HT1080 (cell line): ENCODE data around the gene JMJD4. TPM values are rescaled to one million over a fixed set of nuclear protein-coding genes. Genes with fewer than 3 reads are reported as not detected.

ENCODE experiments used
- DNase-seq: peaks from one replicate; pipeline ENCODE4 v3.0.0-alpha.2; 2015; ENCODE audit warnings: low read depth
- total RNA-seq: library from RNA; depleted of rRNA; stranded (reverse); fragments of >200 nt; shearing (Covaris generic); gene quantifications from 2 replicates; pipeline ENCODE4 v1.2.3, GENCODE V29; 2014

The JMJD4 gene
- total RNA-seq, 1 experiment from 2014 or later, result 37.7 TPM

DNA sequence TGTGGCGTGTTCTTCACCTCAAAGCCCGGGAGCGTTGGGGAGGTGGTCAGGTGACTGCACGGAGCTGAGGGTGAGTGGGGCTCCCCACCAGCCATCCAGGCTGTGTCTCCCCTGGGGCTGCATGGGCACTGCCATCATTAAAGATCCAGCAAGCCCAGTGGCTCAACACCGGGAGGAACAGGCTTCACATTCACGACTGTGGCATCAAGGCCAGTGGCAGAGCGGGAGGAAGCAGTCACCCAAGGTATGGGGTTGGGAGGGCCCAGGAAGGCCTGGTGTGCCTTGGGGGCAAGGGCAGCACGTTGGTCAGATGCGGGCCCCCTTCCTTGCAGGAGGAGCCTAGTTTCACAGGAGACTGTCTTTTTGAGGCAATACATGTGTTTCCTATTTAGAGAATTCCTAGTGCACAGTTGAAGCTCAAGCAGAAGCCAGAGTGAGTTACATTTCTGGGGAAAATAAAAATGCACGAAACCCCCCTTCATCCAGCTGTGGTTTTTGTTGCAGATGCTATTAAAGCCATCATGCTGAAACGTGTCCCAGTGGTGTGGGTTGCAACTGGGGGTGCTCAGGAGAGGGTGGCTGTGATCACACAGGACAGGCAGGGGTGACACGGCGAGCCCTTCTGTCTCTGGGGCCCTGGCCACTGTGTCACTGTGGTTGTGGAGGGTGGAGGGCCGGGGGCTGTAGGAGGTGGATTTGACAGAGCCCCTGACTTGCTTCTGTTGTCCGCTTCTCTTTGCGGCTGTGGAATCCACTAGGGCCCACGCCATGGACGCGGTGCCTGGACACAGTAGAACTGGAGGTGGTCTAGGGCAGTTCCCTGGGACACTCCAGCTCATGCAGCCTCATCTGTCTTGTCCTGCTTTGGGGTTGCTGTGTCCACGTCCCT, 34.2 kb upstream of the JMJD4 start:
- no peak for DNase-seq

DNA sequence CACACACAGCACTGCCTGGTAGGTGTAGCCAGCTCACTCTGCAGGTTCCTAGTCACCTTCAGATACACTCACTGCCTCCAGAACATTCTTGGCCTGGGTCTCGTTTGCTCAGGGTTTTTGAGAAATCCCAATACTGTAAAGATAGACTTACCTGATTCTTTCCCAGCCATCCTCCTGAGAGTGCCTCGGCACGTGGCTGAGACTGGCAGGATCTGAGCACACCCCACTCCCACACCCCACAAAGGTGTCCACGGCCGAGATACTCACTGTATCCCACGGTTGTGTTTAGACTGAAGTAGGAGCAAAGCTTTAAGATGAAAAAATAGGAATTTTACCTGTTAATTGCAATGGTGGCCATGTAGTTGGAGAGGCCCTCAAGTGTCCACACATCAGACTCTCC, 33.5 kb upstream of the JMJD4 start:
- DNase-seq, result no peak

DNA sequence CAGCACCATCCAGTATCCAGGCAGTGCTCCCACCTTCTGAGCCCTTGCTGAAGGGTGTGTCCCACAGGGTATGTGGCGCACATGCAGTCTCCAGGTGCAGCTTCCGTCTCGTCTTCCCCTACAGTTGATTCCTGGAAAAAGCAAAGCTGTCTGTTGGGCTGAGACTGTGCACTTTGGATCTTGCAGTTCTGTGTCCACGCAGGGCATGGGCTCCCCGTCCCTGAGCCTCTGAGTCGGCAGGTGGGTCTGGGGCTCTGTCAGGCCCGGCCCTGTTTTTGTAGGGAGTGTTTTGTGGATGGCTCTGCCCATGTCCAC, 33.0 kb upstream of the JMJD4 start:
- no peak for DNase-seq

DNA sequence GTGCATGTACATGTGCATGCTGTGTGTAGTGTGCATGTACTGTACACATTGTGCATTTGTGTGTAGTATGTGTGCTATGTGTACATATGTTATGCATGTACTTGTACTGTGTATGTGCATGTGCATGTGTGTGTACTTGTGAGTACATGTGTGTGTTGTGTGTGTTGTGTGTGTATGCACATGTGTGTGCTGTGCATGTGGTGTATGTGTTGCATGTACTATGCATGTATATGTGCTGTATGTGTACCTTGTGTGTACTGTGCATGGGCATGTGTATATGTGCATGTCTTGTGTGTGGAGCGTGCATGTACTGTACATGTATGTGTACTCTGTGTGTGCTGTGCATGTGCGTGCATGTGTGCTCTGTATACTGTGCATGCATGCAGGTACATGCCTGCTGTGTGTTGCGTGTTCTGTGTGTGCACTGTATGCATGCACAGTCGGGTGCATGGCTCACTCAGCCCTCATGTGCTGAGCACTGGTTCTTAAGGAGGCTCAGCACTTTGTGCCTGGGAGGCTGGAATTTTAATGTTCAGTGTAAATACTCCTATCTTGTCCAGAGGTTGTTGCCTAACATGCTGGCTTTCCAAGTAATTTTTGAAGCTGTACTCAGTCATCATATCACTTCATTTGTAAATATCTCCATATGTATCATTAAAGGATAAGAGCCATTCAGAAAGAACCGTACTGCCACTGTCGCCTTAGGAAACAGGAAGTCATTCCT, 32.5 kb upstream of the JMJD4 start:
- DNase-seq, result no peak

DNA sequence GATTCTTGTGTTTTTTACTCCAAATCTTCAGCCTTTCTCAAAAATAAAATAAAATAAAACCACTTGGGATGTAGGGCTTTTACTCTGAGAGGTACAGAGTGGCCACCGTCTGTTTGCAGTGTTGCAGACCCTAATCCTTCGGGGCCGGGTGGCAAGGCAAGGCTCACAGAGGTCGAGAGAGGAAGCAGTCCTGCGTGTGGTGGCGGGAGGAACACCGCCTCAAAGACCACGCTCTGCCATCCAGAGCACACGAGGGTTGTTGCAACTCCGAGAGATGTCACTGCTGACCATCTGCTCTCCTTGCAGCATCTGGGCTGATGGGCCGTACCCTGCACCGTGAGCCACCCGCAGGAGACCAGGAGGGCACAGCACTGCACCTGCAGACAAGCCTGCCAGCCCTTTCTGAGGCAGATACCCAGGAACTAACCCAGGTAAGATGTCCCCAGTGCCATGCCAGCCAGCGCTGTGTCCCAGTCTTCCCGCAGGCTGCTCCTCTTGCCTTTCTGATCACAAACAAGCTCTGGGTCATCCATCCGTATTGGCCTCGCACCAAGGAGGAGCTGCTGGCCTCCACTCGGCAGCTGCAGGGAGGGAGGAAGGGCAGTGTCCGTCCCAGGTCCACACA, 31.7 kb upstream of the JMJD4 start:
- no peak for DNase-seq

DNA sequence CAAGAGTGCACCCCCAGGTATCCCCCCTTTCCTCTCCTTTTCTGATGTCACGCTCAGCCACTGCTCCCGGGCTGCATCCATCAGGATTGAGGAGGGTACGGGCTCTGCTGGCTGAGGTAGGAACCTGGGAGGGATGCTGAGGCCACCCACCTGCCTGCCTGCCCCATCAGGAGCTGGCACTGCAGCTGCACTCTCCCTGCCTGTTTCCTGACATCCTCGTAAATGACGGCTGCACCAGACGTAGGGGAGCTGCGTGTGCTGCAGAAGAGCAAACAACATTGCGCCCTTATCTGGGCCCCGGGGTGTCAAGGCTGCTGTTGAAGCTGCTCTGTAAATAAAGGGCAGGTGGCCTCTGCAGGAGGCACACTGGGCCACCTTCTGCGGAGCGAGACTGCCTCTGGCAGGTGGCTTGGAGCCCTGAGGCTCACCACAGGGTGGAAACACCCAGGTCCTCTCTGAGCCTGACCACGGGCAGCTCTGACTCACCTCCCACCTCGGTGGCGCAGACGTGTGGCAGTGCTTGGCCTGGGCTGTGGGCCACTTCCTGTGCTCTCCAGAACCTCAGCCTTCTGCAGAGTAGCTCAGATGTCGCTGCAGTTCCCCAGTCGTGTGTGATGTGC, 31.0 kb upstream of the JMJD4 start:
- peak; percentile 68 for DNase-seq

DNA sequence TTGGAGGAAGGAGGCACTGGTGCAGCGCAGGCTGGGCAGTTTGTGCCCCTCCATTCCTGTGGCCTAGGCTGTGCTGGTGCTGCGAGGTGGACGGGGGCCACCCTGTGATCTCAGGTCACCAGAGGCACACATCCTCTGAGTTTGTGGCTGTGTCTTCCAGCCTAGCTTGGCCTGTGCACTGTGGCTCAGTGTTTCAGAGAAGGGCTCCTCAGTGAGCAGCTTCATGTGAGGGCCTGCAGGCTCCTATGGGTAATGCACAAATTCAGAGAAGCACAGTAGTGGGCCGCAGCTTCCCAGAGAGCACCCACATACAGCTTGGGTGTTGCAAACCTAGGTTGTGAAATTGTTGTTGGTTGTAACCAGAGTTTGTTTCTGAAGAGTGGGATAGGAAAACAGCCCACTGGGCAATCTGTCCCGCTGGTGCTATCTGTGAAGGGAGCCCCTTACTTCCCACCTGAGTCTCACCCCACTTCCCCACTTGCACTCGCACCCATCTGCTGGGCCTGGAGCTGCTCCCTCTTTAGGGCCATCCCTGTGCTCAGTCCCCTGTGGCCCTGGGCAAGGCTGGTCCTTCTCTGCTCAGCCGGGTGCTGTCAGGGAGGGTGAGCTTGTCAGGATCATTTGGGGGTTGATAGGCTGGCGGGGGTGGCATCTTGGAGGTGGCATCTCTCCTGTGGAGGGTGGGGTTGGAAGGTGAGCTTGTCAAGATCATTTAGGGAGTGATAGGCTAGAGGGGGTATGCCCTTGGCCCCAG, 30.3 kb upstream of the JMJD4 start:
- DNase-seq, result no peak

DNA sequence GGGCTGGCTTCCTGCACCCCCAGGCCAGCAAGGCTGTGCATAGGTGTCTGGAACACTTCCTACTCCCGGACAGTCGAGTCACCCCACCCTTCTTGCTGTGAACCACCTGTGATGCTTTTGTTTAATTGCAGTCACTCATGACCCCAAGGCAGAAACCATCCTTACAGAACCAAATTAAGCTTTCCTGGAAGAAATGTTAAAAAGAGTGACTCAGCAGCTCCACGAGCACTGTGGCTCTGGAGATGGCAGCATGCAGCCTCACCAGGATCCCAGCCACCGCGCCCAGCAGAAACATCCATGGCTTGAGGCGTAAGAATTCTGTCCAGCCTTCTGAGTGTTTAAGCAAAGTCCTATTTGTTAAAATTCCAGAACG, 28.9 kb upstream of the JMJD4 start:
- DNase-seq, result peak; percentile 23

DNA sequence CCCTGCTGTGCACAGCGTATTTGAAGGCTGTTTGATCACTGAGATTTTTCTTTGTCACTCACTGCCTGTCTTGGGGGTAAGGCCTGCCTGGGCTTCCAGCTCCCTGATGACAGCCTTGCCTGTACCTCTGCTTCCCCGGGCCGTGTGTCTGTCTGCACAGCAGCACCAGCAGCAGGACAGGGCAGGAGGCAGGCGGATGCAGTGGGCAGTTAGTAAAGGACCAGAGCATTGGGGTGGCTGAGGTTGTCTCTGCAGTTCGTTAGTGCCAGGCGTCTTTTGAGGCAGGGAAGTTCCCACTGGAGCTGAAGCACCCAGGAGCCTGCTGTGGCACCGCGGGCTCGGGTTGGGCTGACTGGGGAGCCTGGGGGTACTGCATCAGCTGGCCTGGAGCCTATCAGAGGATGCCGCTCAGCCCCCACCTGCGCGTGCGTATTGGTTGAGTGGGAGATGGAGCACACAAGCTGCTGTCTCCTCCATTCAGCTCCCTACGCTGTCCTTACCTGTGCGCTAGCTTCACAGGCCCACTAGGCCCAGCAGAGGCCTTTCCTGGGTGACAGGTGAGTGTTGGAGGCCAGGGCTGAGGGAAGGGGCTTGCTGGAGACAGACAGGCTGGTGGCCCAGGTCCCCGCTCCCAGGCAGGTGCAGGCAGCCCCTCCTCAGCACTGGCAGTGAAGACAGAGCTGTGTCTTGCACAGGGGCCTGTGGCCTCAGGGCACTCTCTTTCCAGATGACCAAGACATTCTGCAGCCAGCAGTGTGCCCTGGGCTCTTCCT, 28.3 kb upstream of the JMJD4 start:
- DNase-seq, result no peak

DNA sequence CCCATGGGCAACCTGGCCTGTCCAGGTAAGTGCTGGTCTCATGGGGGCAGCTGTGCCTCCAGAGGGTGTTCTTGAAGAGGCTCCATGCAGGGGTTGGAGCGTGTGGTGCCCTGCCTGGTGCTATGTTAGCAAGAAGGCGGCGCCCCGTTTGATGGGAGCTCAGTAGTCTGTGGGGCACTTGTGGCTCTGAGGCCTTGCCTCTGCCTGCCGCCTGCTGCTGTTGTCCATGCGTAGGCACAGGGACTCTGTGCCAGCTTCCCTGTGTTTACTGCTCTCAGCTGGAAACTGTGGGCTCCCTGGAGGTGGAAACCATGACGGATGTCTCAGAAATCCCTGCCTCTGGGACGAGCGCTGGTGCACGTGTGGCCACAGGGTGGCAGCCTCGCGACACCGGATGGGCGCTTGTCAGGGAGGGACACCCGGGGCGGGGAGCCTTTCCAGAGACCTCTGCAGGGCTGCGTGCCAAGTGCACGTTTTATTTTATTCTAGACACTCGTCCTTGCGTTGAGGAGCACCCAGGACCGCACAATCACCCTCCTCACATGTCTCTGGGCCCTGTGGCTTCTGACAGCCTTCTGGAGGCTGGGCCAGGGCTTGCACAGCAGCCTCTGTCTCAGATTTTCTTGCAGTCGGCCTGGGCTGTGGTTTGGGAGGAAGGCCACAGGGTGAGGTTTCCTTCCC, 27.3 kb upstream of the JMJD4 start:
- DNase-seq, result peak; percentile 81

DNA sequence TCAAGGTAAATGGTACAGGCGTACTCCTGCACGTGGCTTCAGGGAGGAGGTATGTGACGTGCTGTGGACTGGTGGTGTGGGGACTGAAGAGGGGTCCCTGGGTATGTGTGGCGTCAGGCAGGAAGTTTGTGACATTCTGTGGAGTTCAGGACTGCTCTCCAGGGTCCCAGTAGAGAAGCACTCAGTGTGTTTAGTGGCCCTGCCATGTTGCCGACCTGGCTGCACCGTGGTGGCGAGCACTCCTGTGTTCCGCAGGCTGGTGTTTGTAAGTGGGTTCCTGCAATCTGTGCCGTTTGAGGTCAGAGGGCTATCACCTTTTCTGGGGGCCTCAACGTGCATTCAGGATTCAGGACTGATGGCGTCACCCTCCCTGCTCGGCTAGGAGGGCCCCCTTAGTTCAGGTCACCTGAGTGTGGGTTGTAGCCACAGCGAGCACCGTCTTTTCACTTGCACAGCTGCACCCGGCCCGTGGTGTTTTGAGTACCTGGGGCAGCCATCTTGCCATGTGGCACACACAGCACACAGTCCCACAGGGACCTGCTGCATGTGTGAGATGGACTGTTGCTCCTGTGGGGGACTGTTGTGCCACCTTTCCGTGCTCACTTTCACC, 26.6 kb upstream of the JMJD4 start:
- no peak for DNase-seq

DNA sequence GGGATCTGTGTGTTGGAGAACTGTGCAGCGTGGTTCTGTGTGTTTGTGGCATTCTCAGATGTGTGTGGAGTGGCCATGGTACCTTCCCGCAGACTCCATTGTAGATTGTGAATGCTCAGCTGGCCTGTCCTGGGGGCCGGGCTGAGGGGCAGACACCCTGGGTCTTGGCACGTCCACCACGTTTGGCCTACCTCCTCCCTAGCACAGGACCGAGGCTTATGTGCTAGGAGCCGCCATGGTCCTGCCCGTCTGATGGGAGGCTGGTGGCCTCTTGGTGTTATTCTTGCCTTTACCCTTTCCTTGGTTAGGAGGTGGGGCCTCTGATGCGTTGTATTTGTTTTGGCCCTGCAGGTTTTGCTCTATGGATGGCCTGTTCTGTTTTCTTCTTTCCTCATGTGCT, 25.3 kb upstream of the JMJD4 start:
- DNase-seq, result no peak

DNA sequence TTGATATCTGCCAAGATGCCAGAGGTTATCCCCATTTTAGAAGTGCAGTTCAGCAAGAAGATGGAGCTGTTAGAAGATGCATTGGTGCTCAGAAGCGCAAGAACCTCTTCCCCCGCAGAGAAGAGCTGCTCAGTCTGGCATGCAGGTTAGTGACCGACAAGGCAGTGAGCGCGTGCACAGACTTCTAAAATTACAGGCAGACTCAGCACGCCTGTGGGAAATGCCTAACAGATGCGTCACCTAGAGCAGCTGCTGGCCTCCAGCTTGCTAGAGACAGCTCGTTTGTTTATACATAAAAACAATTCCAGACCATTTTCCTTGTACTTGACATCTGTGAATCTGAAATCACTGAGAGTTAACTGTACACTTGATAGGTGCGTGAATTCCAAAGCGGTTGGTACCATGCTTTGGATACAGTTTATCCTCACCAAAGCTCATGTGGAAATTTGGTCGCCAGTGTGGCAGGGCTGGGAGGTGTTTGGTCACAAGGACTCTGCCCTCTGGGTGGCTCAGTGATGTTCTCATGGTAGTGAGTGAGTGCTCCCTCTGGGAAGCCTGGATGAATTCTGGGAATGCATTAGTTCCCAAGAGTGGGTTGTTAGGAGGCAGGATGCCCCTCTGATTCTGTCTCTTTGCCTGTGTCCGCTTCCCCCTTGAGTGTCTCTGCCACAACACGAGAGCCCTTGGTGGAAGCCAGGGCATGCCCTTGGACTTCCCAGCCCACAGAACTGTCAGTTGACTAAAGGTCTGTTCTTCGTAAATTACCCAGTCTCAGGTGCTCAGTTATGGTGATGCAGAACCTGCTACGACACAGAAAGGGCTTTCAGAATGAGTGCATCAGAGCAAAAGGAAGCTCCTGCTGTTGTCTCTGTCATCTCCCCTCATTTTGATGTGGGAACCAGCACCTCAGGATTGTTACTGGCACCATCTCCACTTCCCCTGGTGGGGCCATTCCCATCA, 24.5 kb upstream of the JMJD4 start:
- DNase-seq, result peak; percentile 94

DNA sequence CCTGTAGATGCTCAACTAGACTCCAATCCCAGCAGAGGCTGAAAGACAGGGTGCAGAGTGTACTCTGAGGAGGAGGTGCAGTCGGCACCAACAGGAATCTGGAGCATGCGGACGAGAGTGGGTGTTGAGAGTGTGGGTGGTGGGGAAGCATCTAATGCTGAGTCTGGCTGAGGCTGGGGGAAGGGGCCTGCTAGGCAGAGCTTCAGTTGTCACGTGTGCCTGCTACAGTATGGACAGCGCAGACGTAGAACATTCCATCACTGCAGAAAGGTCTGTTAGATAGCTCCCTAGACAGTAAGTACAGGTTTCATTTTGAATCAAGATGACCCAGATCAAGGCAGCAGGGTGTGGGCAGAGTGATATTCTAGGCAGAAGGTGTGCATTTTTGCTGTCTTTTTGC, 23.3 kb upstream of the JMJD4 start:
- DNase-seq, result no peak

DNA sequence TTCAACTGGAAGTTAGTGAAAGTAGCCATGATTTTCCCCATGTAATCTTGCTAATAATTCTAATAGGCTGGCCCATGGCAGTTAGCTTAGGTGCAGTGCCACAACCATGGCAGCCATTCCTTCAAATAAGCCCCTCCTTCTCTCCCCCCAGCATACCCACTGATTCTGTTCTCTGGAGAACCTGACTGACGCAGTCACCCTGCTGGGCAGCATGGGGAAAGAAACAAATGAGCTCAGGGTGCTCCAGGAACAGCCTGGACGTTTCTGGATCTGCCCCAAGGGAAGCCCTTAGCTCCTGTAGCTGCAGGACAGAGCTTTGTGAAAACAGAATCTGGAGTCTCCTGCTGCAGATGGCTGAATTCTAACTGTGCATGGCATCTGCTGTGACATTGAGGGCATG, 22.7 kb upstream of the JMJD4 start:
- DNase-seq, result no peak

DNA sequence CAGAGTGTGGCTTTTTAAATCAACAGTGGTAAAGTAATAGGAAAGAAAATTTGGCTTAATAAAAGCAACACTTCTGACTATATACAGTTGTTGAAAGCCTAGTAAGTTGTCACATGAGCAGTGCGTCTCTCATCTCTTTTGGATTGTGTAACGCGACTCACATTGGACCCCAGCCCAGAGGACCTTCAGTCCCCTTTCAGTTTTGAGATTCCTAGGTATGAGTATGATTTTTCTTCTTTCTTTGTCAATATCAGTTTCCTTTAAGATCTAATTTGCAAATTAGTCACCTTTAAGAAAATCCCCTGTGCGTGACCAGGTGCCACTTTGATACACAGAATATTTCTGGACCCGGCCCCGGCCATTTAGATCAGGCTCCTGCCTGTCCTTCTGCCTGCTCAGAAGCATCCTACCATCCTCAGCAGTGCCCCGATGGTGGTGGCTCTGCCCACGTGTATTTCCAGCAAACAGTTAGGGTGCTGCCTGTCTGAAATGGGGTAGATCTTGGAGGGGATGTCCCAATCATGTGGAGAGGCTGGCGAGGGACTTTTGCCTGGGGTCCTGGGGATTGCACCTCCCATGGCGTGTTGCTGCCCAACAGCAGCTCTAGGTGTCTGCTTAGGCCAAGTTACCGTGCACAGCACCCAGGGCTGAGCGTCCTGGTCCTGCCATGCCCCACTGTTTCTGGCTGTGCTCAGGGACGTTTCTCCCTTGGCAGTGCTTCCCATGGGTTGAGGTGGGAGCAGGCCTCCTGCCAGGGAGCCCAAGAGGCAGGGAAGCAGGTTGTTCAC, 21.3 kb upstream of the JMJD4 start:
- no peak for DNase-seq

DNA sequence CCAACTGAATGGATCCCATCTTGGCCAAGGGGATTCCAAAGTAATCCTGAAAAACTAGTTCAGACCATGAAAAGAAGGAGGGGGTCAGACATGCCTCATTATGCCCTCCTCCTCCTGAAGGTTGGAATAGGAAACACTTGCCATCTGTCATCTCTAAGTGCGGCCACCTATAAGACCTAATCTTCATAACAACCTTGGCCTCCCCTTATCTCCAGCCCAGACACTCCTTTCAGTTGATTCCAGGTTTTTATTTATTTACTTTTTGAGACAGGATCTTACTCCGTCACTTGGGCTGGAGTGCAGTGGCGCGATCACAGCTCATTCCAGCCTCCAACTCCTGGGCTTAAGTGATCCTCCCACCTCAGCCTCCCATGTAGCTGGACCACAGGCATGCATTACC, 19.9 kb upstream of the JMJD4 start:
- DNase-seq, result no peak
